LoVo (cell line): Measurements from ENCODE around the gene CUL1.
"Not testable (repeated sequence)": the region's sequence is repeated elsewhere in the genome, so short reads cannot be mapped to it uniquely, and the experiment has no call there.

Experiments
- DNase-seq: peaks from one replicate; pipeline ENCODE4 v3.0.0-alpha.2; 2016; ENCODE audit warnings: low spot score

The CUL1 gene

GRCh38 chr7:148697256-148698006 is 1.3 kb upstream of the CUL1 start:
- no peak for DNase-seq

GRCh38 chr7:148698007-148698396 is 701 bp upstream of the CUL1 start:
- no peak for DNase-seq

- DNase-seq = peak; percentile 46
These were observed 500 bp downstream of the CUL1 start for GRCh38 chr7:148699024-148699781.

- no peak for DNase-seq
These were observed 1.3 kb downstream of the CUL1 start for GRCh38 chr7:148699782-148700629.

- no peak for DNase-seq
These were observed 2.0 kb downstream of the CUL1 start for GRCh38 chr7:148700661-148701064.

- no peak for DNase-seq
These were observed 2.7 kb downstream of the CUL1 start for GRCh38 chr7:148701414-148701813.

GRCh38 chr7:148702876-148703670 is 4.4 kb downstream of the CUL1 start:
- DNase-seq = no peak

- not testable (repeated sequence) for DNase-seq
These were observed 4.9 kb downstream of the CUL1 start for GRCh38 chr7:148703671-148703962.

GRCh38 chr7:148704189-148704588 is 5.5 kb downstream of the CUL1 start:
- no peak for DNase-seq

GRCh38 chr7:148704970-148705369 is 6.3 kb downstream of the CUL1 start:
- no peak for DNase-seq

GRCh38 chr7:148706368-148706767 is 7.7 kb downstream of the CUL1 start:
- no peak for DNase-seq

GRCh38 chr7:148708026-148708885 is 9.6 kb downstream of the CUL1 start:
- no peak for DNase-seq

GRCh38 chr7:148709014-148709413 is 10.3 kb downstream of the CUL1 start:
- no peak for DNase-seq

GRCh38 chr7:148710426-148710825 is 11.7 kb downstream of the CUL1 start:
- not testable (repeated sequence) for DNase-seq

GRCh38 chr7:148711191-148712102 is 12.7 kb downstream of the CUL1 start:
- no peak for DNase-seq

GRCh38 chr7:148712678-148713329 is 14.1 kb downstream of the CUL1 start:
- no peak for DNase-seq

- no peak for DNase-seq
These were observed 15.8 kb downstream of the CUL1 start for GRCh38 chr7:148714498-148714897.

GRCh38 chr7:148715027-148715426 is 16.3 kb downstream of the CUL1 start:
- no peak for DNase-seq

- no peak for DNase-seq
These were observed 18.6 kb downstream of the CUL1 start for GRCh38 chr7:148717266-148717793.
